Choroid plexus epithelial cell (primary cell): Measurements from ENCODE around the gene SDHA.

ENCODE experiments used
- DNase-seq: peaks from one replicate; pipeline ENCODE4 v3.0.0-alpha.2; 2010; ENCODE audit warnings: low read depth
- H3K4me3 ChIP-seq: 2 replicates; pipeline ENCODE4 v1.5.1; 2011; ENCODE audit warnings: low read depth, mild to moderate bottlenecking, control low read depth, low read length, moderate library complexity
- TF ChIP-seq, protein P1 (sequence below): conservative IDR thresholded peaks from 2 replicates; pipeline ENCODE4 v1.5.1; 2011; ENCODE audit warnings: low read depth, mild to moderate bottlenecking, control low read depth, inconsistent platforms, low read length, moderate library complexity

Gene SDHA

DNA sequence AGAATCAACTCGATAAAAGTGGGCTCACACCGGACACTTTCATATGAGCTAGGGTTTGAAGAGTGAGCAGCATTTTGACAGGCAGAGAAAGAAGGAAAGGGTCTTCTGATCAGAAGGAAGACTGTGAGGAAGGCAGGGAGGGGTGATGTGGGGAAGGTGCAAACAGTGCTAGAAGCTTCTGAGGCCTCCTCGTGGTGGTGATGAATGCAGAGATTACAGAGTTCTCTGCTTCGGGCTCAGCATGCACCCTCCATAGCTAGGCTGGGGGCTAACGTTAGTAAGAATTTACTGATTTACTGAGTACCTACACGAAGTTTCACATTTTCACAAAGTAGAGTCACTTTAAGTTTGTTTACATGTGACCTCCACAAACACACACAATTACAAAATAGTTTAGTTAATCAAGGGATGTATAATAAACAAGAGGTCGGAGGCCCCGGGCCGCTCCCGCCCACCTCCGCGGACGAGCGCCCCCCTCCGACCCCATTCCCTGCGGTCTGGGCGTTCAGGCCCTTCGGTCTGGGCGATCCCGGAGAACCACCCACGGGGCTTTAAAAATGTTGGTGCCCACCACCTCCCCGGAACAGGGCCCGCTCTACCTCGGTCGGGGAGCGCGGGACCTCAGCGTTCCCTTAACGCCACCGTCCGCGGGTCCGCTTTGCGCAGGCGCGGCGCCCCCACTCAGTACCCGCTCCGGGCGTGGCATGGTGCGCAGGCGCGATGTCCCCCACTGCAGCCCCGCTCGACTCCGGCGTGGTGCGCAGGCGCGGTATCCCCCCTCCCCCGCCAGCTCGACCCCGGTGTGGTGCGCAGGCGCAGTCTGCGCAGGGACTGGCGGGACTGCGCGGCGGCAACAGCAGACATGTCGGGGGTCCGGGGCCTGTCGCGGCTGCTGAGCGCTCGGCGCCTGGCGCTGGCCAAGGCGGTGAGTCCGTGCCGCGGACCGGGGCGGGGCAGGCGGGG is at the start of gene SDHA, which contains the start of gene CCDC127:
Gene SDHA (plus strand): TSS at position 827 of the 963 bp plus-strand sequence. CDS start 36 bp downstream, at position 863.
Gene CCDC127 (minus strand): TSS at position 660 of the 963 bp plus-strand sequence. CDS start 1,304 bp downstream, outside the sequence.
- TF ChIP-seq, protein P1, sequence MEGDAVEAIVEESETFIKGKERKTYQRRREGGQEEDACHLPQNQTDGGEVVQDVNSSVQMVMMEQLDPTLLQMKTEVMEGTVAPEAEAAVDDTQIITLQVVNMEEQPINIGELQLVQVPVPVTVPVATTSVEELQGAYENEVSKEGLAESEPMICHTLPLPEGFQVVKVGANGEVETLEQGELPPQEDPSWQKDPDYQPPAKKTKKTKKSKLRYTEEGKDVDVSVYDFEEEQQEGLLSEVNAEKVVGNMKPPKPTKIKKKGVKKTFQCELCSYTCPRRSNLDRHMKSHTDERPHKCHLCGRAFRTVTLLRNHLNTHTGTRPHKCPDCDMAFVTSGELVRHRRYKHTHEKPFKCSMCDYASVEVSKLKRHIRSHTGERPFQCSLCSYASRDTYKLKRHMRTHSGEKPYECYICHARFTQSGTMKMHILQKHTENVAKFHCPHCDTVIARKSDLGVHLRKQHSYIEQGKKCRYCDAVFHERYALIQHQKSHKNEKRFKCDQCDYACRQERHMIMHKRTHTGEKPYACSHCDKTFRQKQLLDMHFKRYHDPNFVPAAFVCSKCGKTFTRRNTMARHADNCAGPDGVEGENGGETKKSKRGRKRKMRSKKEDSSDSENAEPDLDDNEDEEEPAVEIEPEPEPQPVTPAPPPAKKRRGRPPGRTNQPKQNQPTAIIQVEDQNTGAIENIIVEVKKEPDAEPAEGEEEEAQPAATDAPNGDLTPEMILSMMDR = peak; percentile 56
- H3K4me3 ChIP-seq = peak within 1 kb of the TSS; percentile 90

DNA sequence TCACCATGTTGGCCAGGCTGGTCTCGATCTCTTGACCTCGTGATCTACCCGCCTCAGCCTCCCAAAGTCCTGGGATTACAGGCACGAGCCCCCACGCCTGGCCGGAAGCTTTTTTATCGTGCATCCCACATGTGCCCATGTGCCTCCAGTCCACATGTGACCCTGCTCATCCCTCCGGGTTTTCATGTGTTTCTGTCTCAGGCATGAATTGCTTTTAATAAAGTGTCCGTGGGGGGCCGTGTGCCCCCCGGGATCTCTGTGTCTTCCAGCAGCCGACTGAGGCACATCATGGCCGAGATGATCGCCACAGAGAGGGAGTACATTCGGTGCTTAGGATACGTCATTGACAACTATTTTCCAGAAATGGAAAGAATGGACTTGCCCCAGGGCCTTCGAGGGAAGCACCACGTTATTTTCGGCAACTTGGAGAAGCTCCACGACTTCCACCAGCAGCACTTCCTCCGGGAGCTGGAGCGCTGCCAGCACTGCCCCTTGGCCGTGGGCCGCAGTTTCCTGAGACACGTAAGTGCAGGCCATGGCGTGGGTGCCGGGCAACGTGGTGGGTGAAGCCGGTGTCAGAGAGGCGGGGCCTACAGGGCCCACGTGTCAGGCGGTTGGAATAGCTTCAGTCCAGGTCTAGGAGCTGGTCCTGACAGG is 48.9 kb upstream of the SDHA start:
- H3K4me3 ChIP-seq = no peak overlapping the region
- TF ChIP-seq, protein P1 = no peak
- peak; percentile 52 for DNase-seq

More for the DNA sequence above, at the start of gene SDHA, which contains the start of gene CCDC127:
- peak; percentile 94 for DNase-seq

- TF ChIP-seq, protein P1 = no peak
- no peak overlapping the region for H3K4me3 ChIP-seq
- no peak for DNase-seq
Observed at GRCh38 chr5:169728-170094, 48.4 kb upstream of the SDHA start.

DNA sequence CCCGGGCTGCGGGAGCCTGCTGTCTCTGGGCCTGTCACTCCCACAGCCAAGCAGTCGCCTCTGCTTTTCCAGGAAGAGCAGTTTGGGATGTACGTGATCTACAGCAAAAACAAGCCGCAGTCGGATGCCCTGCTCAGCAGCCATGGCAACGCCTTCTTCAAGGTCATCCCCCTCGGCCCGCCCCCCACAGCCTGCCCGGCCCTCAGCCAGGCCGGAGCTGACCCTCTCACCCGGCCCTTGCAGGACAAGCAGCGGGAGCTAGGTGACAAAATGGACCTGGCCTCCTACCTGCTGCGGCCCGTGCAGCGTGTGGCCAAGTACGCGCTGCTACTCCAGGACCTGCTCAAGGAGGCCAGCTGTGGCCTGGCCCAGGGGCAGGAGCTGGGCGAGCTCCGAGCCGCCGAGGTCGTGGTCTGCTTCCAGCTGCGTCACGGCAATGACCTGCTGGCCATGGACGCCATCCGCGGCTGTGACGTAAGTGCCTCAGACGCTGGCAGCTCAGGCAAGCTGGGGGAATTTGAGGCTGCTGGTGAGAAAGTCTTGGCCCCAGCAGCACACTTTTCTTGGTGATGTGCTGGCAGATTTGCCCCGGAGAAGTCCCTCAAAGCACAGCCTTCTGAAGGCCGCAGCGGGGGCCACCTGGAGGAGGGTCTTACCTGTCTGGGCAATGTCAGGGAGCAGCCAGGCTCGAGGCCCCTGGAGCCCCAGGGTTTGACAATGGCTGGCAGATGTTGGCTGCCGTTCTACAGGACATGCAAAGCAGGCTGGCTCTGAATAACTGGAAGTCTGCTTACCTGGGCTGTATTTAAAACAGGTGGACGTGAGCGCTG is 46.9 kb upstream of the SDHA start:
- no peak for DNase-seq
- no peak overlapping the region for H3K4me3 ChIP-seq
- TF ChIP-seq, protein P1 = no peak

DNA sequence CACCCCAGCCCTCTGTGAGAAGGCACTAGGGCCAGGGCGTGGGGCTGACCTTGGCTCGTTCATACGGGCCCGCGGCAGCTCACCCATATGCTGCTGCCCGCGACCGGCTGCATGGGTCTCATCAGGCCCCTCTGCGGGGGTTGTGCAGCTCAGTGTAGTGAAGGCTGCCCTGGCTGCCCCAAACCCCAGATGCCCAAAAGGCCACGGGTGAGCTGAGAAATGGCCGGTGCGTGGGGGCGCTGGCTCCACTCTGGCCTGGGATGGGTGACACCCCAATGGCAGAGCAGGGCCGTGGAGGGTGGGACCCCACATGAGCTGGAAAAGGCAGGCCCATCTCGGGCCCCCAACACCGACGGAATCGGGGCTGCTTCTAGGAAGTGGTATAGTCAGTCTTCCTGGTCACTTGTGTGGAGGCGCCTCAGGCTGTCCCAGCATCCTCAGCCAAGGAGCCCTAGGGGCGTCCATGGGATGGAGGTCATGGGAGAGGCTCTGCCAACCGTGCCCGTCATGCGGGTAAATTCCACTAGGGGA is 46.3 kb upstream of the SDHA start:
- TF ChIP-seq, protein P1 = no peak
- no peak for DNase-seq
- H3K4me3 ChIP-seq = no peak overlapping the region

- H3K4me3 ChIP-seq = no peak overlapping the region
- no peak for DNase-seq
- TF ChIP-seq, protein P1 = no peak
Observed at GRCh38 chr5:172421-172820, 45.7 kb upstream of the SDHA start.
